Adrenal gland (tissue), 5 donors: ENCODE data around the gene KRT76.

Experiments
- POLR2A ChIP-seq, 2 donors: fragments of 450-650 bp; IDR thresholded peaks; one replicate each; pipeline ENCODE4 v1.6.1; 2017; ENCODE audit warnings: antibody characterized with exemption in 2 of 2, mild to moderate bottlenecking in 2 of 2, moderate library complexity in 1 of 2
- TF ChIP-seq, protein P1 (sequence below), 6 experiments: fragments of 450-650 bp in 4 of 6; fragments of 200-600 bp in 2 of 6; sonication (generic) in 1 of 6; IDR thresholded peaks; 1 replicate in 5 of 6; 2 replicates in 1 of 6; pipeline versions ENCODE4 v1.5.1 to v1.8.0; 2016 to 2021; ENCODE audit warnings: antibody characterized with exemption in 6 of 6, mild to moderate bottlenecking in 2 of 6, moderate library complexity in 1 of 6
- donor health status: DM: no; HTN: no; CAD: no.

DNA sequence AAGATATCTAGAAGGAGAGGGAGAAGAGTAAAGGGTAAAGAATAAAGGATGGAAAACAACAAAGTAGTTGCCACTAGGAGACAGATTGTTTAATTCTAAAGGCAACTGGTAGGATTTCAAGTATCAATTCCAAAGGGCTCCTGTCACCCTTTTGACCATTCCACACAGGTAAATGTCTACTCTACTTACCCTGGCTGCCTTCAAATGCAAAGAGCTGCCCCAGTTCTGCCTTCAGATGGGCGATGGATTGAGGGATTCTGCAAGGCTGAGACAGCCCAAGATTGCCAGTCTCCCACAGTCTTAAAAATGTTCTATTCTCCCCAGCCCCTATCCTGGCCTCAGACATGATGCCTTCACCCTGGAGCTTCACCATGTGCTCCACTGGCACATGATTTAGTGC, 11.4 kb downstream of the KRT76 start:
- TF ChIP-seq, protein P1, sequence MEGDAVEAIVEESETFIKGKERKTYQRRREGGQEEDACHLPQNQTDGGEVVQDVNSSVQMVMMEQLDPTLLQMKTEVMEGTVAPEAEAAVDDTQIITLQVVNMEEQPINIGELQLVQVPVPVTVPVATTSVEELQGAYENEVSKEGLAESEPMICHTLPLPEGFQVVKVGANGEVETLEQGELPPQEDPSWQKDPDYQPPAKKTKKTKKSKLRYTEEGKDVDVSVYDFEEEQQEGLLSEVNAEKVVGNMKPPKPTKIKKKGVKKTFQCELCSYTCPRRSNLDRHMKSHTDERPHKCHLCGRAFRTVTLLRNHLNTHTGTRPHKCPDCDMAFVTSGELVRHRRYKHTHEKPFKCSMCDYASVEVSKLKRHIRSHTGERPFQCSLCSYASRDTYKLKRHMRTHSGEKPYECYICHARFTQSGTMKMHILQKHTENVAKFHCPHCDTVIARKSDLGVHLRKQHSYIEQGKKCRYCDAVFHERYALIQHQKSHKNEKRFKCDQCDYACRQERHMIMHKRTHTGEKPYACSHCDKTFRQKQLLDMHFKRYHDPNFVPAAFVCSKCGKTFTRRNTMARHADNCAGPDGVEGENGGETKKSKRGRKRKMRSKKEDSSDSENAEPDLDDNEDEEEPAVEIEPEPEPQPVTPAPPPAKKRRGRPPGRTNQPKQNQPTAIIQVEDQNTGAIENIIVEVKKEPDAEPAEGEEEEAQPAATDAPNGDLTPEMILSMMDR (IDR thresholded peaks at IDR 0.05), result no peak
- TF ChIP-seq POLR2A (IDR thresholded peaks at IDR 0.05), result no peak
